HUES48 (cell line): ENCODE data around the gene HMX2.
A peak's percentile ranks its signal among the peaks of the same experiment; 100 is the strongest.

Experiments
- H3K27ac ChIP-seq: one replicate; pipeline ENCODE4 v1.7.0; 2013; ENCODE audit warnings: low read depth, low read length, inconsistent platforms
- H3K27me3 ChIP-seq: 2 replicates; pipeline ENCODE4 v1.6.1; 2013; ENCODE audit warnings: mild to moderate bottlenecking, low read length; ENCODE audit not compliant: control insufficient read depth, insufficient read depth
- H3K36me3 ChIP-seq: 2 replicates; pipeline ENCODE4 v1.6.1; 2013; ENCODE audit warnings: low read length; ENCODE audit not compliant: control insufficient read depth, insufficient read depth
- H3K4me1 ChIP-seq: 2 replicates; pipeline ENCODE4 v1.6.1; 2013; ENCODE audit warnings: mild to moderate bottlenecking, low read length; ENCODE audit not compliant: control insufficient read depth, insufficient read depth
- H3K4me3 ChIP-seq: 2 replicates; pipeline ENCODE4 v1.5.1; 2013; ENCODE audit warnings: mild to moderate bottlenecking, low read depth, low read length
- H3K9ac ChIP-seq: 2 replicates; pipeline ENCODE4 v1.6.1; 2013; ENCODE audit warnings: mild to moderate bottlenecking, low read depth, low read length, moderate library complexity
- H3K9me3 ChIP-seq: 2 replicates; pipeline ENCODE4 v1.6.1; 2013; ENCODE audit warnings: low read length; ENCODE audit not compliant: control insufficient read depth, insufficient read depth

The HMX2 gene

GRCh38 chr10:123146894-123147634, 872 bp upstream of the HMX2 start:
- Histone ChIP-seq H3K27ac (no peak overlapping the region), H3K36me3 (no peaks in the 10 kb centered on the region), H3K27me3 (peaks cover 100% of the 10 kb centered on the region), H3K9ac (no peak overlapping the region), H3K9me3 (no peaks in the 10 kb centered on the region), H3K4me3 (no peak overlapping the region), H3K4me1 (peaks cover 38% of the 10 kb centered on the region)

- Histone ChIP-seq H3K4me1 (peaks cover 48% of the 10 kb centered on the region), H3K27ac (no peak overlapping the region), H3K4me3 (peak overlapping the region; percentile 63)
These were observed 652 bp downstream of the HMX2 start for GRCh38 chr10:123148414-123149161.

GRCh38 chr10:123149162-123149567, 1.2 kb downstream of the HMX2 start:
- H3K27me3 ChIP-seq: peaks cover 94% of the 10 kb centered on the region

More at GRCh38 chr10:123148414-123149161, 652 bp downstream of the HMX2 start:
- Histone ChIP-seq H3K9ac (no peak overlapping the region), H3K9me3 (no peaks in the 10 kb centered on the region), H3K36me3 (no peaks in the 10 kb centered on the region), H3K27me3 (peaks cover 100% of the 10 kb centered on the region)

GRCh38 chr10:123149568-123150270, 1.8 kb downstream of the HMX2 start:
- no peak overlapping the region for H3K27ac ChIP-seq
- no peaks in the 10 kb centered on the region for H3K9me3 ChIP-seq
- no peak overlapping the region for H3K9ac ChIP-seq
- H3K4me3 ChIP-seq: peak overlapping the region; percentile 63
- no peaks in the 10 kb centered on the region for H3K36me3 ChIP-seq
- H3K27me3 ChIP-seq: peaks cover 89% of the 10 kb centered on the region
- peaks cover 46% of the 10 kb centered on the region for H3K4me1 ChIP-seq

More at GRCh38 chr10:123149162-123149567, 1.2 kb downstream of the HMX2 start:
- H3K9me3 ChIP-seq: no peaks in the 10 kb centered on the region
- H3K4me1 ChIP-seq: peaks cover 48% of the 10 kb centered on the region
- no peaks in the 10 kb centered on the region for H3K36me3 ChIP-seq
- peak overlapping the region; percentile 63; the same call in 1 of the 2 replicates for H3K4me3 ChIP-seq
- H3K9ac ChIP-seq: no peak overlapping the region
- H3K27ac ChIP-seq: no peak overlapping the region

- Histone ChIP-seq H3K36me3 (peaks cover 5% of the 10 kb centered on the region), H3K27me3 (peaks cover 82% of the 10 kb centered on the region), H3K27ac (peak overlapping the region; percentile 48), H3K9ac (0 out of 2 replicates have a peak overlapping the region, but pooled peaks have one; percentile 43), H3K4me1 (peaks cover 44% of the 10 kb centered on the region), H3K4me3 (peak overlapping the region; percentile 63), H3K9me3 (no peaks in the 10 kb centered on the region)
These were observed 2.5 kb downstream of the HMX2 start for GRCh38 chr10:123150271-123150985.

GRCh38 chr10:123150986-123151736, 3.2 kb downstream of the HMX2 start:
- Histone ChIP-seq H3K36me3 (peaks cover 12% of the 10 kb centered on the region), H3K4me3 (peak overlapping the region; percentile 63), H3K4me1 (peaks cover 49% of the 10 kb centered on the region), H3K9me3 (no peaks in the 10 kb centered on the region), H3K27me3 (peaks cover 74% of the 10 kb centered on the region), H3K9ac (peak overlapping the region; percentile 43; the same call in 1 of the 2 replicates), H3K27ac (peak overlapping the region; percentile 48)

- no peaks in the 10 kb centered on the region for H3K9me3 ChIP-seq
- no peak overlapping the region for H3K9ac ChIP-seq
- peaks cover 47% of the 10 kb centered on the region for H3K4me1 ChIP-seq
- peaks cover 18% of the 10 kb centered on the region for H3K36me3 ChIP-seq
- peaks cover 68% of the 10 kb centered on the region for H3K27me3 ChIP-seq
- H3K27ac ChIP-seq: no peak overlapping the region
- H3K4me3 ChIP-seq: peak overlapping the region; percentile 63
These were observed 3.8 kb downstream of the HMX2 start for GRCh38 chr10:123151737-123152135.

- Histone ChIP-seq H3K9ac (no peak overlapping the region), H3K4me3 (no peak overlapping the region), H3K4me1 (peaks cover 46% of the 10 kb centered on the region), H3K27ac (no peak overlapping the region), H3K9me3 (no peaks in the 10 kb centered on the region), H3K27me3 (peaks cover 50% of the 10 kb centered on the region), H3K36me3 (peaks cover 36% of the 10 kb centered on the region)
These were observed 5.7 kb downstream of the HMX2 start for GRCh38 chr10:123153486-123154091.

GRCh38 chr10:123154092-123154710, 6.3 kb downstream of the HMX2 start, which contains the start of gene BUB3:
BUB3 (plus strand) TSS chr10:123154402; CDS start chr10:123154918, 516 bp downstream.
- H3K36me3 ChIP-seq: peaks cover 42% of the 10 kb centered on the region
- peak within 1 kb of the TSS; percentile 84 for H3K4me3 ChIP-seq
- peaks cover 41% of the 10 kb centered on the region for H3K4me1 ChIP-seq
- H3K9ac ChIP-seq: peak within 1 kb of the TSS; percentile 90
- no peaks in the 10 kb centered on the region for H3K9me3 ChIP-seq
- H3K27me3 ChIP-seq: peaks cover 44% of the 10 kb centered on the region
- H3K27ac ChIP-seq: peak within 1 kb of the TSS; percentile 91
